Neuronal stem cell (in vitro differentiated cells): ENCODE data around the gene OTX1.

Experiments used
- DNase-seq: peaks from one replicate; pipeline ENCODE4 v3.0.0-alpha.2; 2013; ENCODE audit warnings: low spot score
- H2AFZ ChIP-seq: one replicate; pipeline ENCODE4 v1.6.1; 2013; ENCODE audit warnings: mild to moderate bottlenecking, low read length, inconsistent platforms
- H2AK5ac ChIP-seq: 2 replicates; pipeline ENCODE4 v1.6.1; 2013; ENCODE audit warnings: low read depth, mild to moderate bottlenecking, inconsistent platforms, low read length, moderate library complexity, mixed read lengths
- H2BK120ac ChIP-seq: 2 replicates; pipeline ENCODE4 v1.6.1; 2013; ENCODE audit warnings: low read depth, mild to moderate bottlenecking, inconsistent platforms, low read length, moderate library complexity, mixed read lengths
- H2BK12ac ChIP-seq: one replicate; pipeline ENCODE4 v1.6.1; 2013; ENCODE audit warnings: low read length, inconsistent platforms
- H2BK15ac ChIP-seq: 2 replicates; pipeline ENCODE4 v1.6.1; 2013; ENCODE audit warnings: mild to moderate bottlenecking, low read length, inconsistent platforms, mixed read lengths
- H2BK5ac ChIP-seq: one replicate; pipeline ENCODE4 v1.6.1; 2013; ENCODE audit warnings: inconsistent platforms, mild to moderate bottlenecking, low read length, moderate library complexity
- H3K14ac ChIP-seq: one replicate; pipeline ENCODE4 v1.6.1; 2013; ENCODE audit warnings: low read length, inconsistent platforms
- H3K18ac ChIP-seq: 2 replicates; pipeline ENCODE4 v1.6.1; 2013; ENCODE audit warnings: low read length, inconsistent platforms
- H3K23ac ChIP-seq: 2 replicates; pipeline ENCODE4 v1.6.1; 2013; ENCODE audit warnings: low read depth, mild to moderate bottlenecking, mixed read lengths, low read length, inconsistent platforms; ENCODE audit not compliant: poor library complexity
- H3K27ac ChIP-seq: replicated peaks from 3 replicates; pipeline ENCODE4 v1.5.1; 2013; ENCODE audit warnings: low read length, inconsistent platforms
- H3K27me3 ChIP-seq, 3 experiments: 2 replicates each; pipeline ENCODE4 v1.6.1; 2013; ENCODE audit warnings: low read length in 3 of 3, mild to moderate bottlenecking in 2 of 3, inconsistent platforms in 1 of 3, low read depth in 1 of 3, mixed read lengths in 1 of 3, moderate library complexity in 1 of 3; ENCODE audit not compliant: control insufficient read depth in 3 of 3, insufficient read depth in 3 of 3
- H3K36me3 ChIP-seq, 2 donors: replicated peaks in 1 of 2; 2 replicates each; pipeline ENCODE4 v1.6.1; 2013; ENCODE audit warnings: low read length in 2 of 2; ENCODE audit not compliant: control insufficient read depth in 2 of 2, insufficient read depth in 2 of 2
- H3K4ac ChIP-seq: 2 replicates; pipeline ENCODE4 v1.6.1; 2013; ENCODE audit warnings: inconsistent platforms, mild to moderate bottlenecking, low read length, moderate library complexity
- H3K4me1 ChIP-seq, 2 donors: 1 replicate in 1 of 2; 2 replicates in 1 of 2; pipeline ENCODE4 v1.6.1; 2013; ENCODE audit warnings: low read length in 2 of 2, low read depth in 1 of 2; ENCODE audit not compliant: control insufficient read depth in 2 of 2, insufficient read depth in 1 of 2
- H3K4me2 ChIP-seq: one replicate; pipeline ENCODE4 v1.6.1; 2013; ENCODE audit warnings: mild to moderate bottlenecking, low read length, inconsistent platforms; ENCODE audit not compliant: insufficient read depth, poor library complexity, severe bottlenecking
- H3K4me3 ChIP-seq, 2 donors: 2 replicates each; pipeline ENCODE4 v1.5.1; 2013; ENCODE audit warnings: low read length in 2 of 2, mild to moderate bottlenecking in 2 of 2, inconsistent platforms in 1 of 2, moderate library complexity in 1 of 2
- H3K79me1 ChIP-seq: one replicate; pipeline ENCODE4 v1.6.1; 2013; ENCODE audit warnings: low read depth, mild to moderate bottlenecking, inconsistent platforms, low read length, moderate library complexity
- H3K9ac ChIP-seq: one replicate; pipeline ENCODE4 v1.6.1; 2013; ENCODE audit warnings: mild to moderate bottlenecking, low read depth, low read length, inconsistent platforms; ENCODE audit not compliant: poor library complexity
- H3K9me3 ChIP-seq, 2 donors: replicated peaks in 1 of 2; 2 replicates each; pipeline versions ENCODE3 to v1.6.1; 2013; ENCODE audit warnings: low read length in 2 of 2, mild to moderate bottlenecking in 2 of 2, inconsistent platforms in 1 of 2, low read depth in 1 of 2, mixed read lengths in 1 of 2, moderate library complexity in 1 of 2; ENCODE audit not compliant: control insufficient read depth in 2 of 2, insufficient read depth in 1 of 2
- H4K8ac ChIP-seq: one replicate; pipeline ENCODE4 v1.6.1; 2013; ENCODE audit warnings: low read depth, mild to moderate bottlenecking, inconsistent platforms, low read length, moderate library complexity
- H4K91ac ChIP-seq: one replicate; pipeline ENCODE4 v1.6.1; 2013; ENCODE audit warnings: low read length, low read depth, mild to moderate bottlenecking, inconsistent platforms; ENCODE audit not compliant: poor library complexity
- WGBS, 2 donors: extraction: QIAGEN DNeasy Blood & Tissue Kit; methylation state at CpG; one replicate each; pipeline ENCODE4 v1.1.7; 2013; ENCODE audit warnings: missing lambda C conversion rate in 2 of 2, mixed read lengths in 1 of 2; ENCODE audit not compliant: insufficient read length in 2 of 2, insufficient replicate concordance in 1 of 2; ENCODE audit errors: extremely low coverage in 2 of 2; 5-methylcytosine and 5-hydroxymethylcytosine counted together

OTX1 gene

DNA sequence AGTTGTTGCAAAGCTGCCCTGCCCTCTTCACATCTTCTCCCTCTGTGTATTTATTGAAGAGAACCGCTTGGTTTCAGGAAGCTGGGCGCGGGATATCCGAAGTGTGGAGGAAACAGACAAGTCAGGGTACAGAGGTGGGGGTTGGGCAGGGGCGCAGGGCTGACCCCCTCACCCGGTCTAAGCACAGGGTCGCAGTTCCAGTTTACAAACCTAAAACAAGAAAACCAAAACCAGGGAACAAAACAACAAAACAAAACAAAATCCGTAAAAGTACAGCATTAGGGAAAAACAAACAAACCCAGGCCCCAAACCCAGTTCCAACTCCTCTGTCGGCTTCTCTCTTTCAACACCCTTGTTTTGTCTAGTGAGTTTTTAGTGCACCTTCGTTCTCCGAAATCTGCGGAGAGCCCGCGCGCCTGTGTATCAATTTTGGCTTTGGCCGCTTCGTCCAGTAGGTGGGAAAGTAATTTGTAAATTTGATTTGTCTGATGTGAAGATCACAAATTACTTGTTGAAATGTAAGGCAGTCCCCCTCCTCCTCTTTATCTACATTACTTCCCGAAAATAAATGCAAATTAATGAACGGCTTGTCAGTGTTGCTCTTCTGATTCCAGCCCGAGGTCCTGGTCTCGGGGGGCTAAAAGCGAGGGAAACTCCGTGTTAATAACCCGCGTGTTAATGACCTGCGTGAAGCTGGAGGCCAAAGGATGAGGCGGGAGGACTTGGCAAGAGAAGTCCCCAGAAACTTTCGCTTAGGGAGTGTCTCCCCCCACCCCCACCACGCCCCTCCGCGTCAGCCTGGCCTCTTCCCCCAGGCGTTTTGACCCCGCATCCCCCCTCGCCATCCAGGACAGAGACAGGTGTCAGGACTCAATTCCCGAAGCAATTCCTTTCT lies 6.9 kb downstream of the OTX1 start:
- Histone ChIP-seq H3K27me3 (peaks cover 22 to 97% (median 72%) of the 10 kb centered on the region in 3 experiments), H3K27ac (peak overlapping the region; percentile 67), H2BK120ac (no peak overlapping the region), H2BK12ac (no peak overlapping the region), H3K4me2 (peak overlapping the region; percentile 38), H2AFZ (peak overlapping the region; percentile 84), H2BK5ac (no peak overlapping the region), H2BK15ac (no peak overlapping the region), H2AK5ac (no peak overlapping the region), H3K9ac (no peak overlapping the region), H3K14ac (no peak overlapping the region), H3K18ac (peak overlapping the region; percentile 40), H4K91ac (no peak overlapping the region), H3K4me1 (peaks cover 0 to 31% of the 10 kb centered on the region in 2 donors), H3K4ac (no peak overlapping the region), H3K79me1 (peaks cover 2% of the 10 kb centered on the region), H3K9me3 (peaks cover 2 to 38% of the 10 kb centered on the region in 2 donors), H4K8ac (no peak overlapping the region), H3K23ac (no peak overlapping the region), H3K4me3 (no peak overlapping the region), H3K36me3 (peaks cover 3 to 14% of the 10 kb centered on the region in 2 donors)
- peak; percentile 41 for DNase-seq
- WGBS, 2 donors, result no CpG with 5 or more reads among the region's 35 CpGs

DNA sequence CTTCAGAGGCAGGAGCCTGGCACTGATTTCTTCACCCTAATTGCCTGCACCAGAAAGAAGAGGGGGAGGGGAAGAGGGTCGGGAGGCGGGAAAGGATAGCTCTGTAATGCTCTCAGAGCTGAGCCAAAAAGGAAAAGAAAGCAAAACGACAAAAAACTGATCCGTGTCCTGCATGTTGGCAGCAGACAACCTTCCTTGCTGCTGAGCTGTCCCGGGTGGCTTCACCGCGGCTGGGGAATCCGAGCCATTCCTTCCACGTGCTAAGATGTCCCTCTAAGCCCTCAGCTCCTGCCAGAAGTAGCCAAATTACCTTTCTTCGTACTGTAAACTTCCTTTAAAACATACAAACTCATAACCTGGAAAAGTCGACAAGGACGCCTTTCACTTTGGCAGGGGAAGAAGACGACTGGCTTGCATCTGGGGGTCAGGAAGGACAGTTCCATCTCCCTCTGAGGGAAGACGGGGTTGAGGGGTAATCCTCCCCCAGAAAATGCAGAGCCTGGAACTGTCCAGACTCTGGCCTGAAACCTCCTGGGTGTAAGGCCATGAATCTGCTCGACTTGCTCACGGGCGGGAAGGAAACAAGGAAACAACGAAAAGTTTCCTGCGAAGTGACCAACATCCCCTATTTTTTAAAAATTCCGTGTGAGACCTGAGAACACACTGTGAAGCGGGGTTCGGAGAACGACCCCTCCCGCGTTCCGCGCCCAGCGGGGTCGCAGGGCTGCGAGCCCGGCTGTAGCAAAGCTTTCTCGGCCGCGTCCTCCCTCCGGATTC lies 7.7 kb downstream of the OTX1 start:
- peak; percentile 70 for DNase-seq
- WGBS, 2 donors, result no CpG with 5 or more reads among the region's 35 CpGs

DNA sequence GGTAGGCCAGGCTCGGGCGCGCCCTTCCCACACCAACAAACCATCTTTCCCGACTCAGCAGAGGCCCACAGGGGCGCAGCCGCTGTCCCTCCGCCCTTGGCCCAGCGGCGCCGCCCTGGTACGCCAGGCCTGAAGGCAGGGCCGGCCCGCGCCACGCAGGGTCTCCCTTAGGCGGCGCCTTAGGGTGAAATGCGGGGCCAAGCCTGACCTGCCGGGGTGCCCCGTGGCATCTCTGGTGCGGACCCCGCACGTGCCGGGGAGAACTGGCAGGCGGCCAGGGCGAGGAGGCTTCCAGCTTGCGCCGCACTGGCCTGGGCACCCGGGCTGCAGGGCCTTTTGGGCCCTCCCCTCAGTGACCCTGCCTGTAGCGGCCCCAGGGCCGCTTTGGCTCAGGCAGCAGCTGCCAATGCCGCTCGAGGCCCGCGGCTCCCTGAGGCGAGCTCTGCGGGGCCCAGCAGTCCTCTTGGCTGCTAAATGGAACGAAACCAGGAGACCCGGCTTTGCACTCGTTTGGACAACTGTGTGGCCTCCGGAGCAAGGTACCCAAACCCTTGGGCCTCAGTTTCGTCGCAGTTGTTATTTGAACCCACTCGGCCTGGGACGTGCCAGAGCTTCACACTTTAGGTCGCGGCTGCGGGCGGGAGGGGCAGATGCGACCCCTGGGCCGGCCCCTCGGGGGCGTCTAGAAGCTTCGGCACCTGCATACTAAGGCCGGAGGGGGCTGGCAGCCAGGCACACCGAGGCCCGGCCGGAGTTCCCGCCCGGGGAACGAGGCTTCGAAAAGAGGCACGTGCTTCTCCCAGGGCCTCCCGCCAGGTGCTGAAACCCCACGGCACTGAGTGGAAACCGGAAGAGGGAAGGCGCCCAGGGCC lies 8.5 kb downstream of the OTX1 start:
- Histone ChIP-seq H2AK5ac (peak overlapping the region; percentile 72), H3K9me3 (peaks cover 2 to 28% of the 10 kb centered on the region in 2 donors), H3K27me3 (peaks cover 7 to 94% (median 55%) of the 10 kb centered on the region in 3 experiments), H2BK120ac (peak overlapping the region; percentile 16), H3K36me3 (peaks cover 3 to 14% of the 10 kb centered on the region in 2 donors), H3K4ac (peak overlapping the region; percentile 79), H4K8ac (no peak overlapping the region), H3K4me3 (peak overlapping the region in 1 of 2 donors; percentile 2), H2AFZ (peak overlapping the region; percentile 84), H3K14ac (peak overlapping the region; percentile 6), H3K79me1 (peaks cover 2% of the 10 kb centered on the region), H3K27ac (peak overlapping the region; percentile 85), H2BK15ac (peak overlapping the region; percentile 96), H3K23ac (peak overlapping the region; percentile 76), H2BK12ac (peak overlapping the region; percentile 65), H3K9ac (peak overlapping the region; percentile 7), H2BK5ac (peak overlapping the region; percentile 67), H3K4me2 (peak overlapping the region; percentile 41), H4K91ac (peak overlapping the region; percentile 16), H3K4me1 (peaks cover 0 to 25% of the 10 kb centered on the region in 2 donors), H3K18ac (peak overlapping the region; percentile 90)
- peak; percentile 61 for DNase-seq
- no CpG with 5 or more reads among the region's 67 CpGs for WGBS, 2 donors

More for the DNA sequence above, 7.7 kb downstream of the OTX1 start:
- peaks cover 3 to 14% of the 10 kb centered on the region in 2 donors for H3K36me3 ChIP-seq
- peak overlapping the region; percentile 43 for H3K4me2 ChIP-seq
- peak overlapping the region; percentile 16 for H4K91ac ChIP-seq
- H2AFZ ChIP-seq, result peak overlapping the region; percentile 84
- H3K9ac ChIP-seq, result peak overlapping the region; percentile 7
- H3K18ac ChIP-seq, result peak overlapping the region; percentile 90
- H2BK12ac ChIP-seq, result peak overlapping the region; percentile 65
- peak overlapping the region; percentile 96 for H2BK15ac ChIP-seq
- peaks cover 0 to 27% of the 10 kb centered on the region in 2 donors for H3K4me1 ChIP-seq
- H3K9me3 ChIP-seq, result peaks cover 2 to 32% of the 10 kb centered on the region in 2 donors
- H3K27ac ChIP-seq, result peak overlapping the region; percentile 85
- H3K4me3 ChIP-seq, result peak overlapping the region in 1 of 2 donors; percentile 2
- H3K4ac ChIP-seq, result peak overlapping the region; percentile 79
- H3K27me3 ChIP-seq, result peaks cover 14 to 96% (median 63%) of the 10 kb centered on the region in 3 experiments
- peak overlapping the region; percentile 67 for H2BK5ac ChIP-seq
- peaks cover 2% of the 10 kb centered on the region for H3K79me1 ChIP-seq
- no peak overlapping the region for H3K14ac ChIP-seq
- peak overlapping the region; percentile 56 for H2BK120ac ChIP-seq
- peak overlapping the region; percentile 72 for H2AK5ac ChIP-seq
- H3K23ac ChIP-seq, result no peak overlapping the region
- no peak overlapping the region for H4K8ac ChIP-seq
